Parathyroid adenoma (tissue), 2 donors: ENCODE data around the gene ANKS1A.

Source experiments
- H2AFZ ChIP-seq: fragments of 300-600 bp; sonication (generic); one replicate; pipeline ENCODE4 v1.7.0; 2017; ENCODE audit warnings: antibody characterized with exemption, mild to moderate bottlenecking
- H3K27ac ChIP-seq: fragments of 300-600 bp; sonication (generic); one replicate; pipeline ENCODE4 v1.7.0; 2017
- H3K27me3 ChIP-seq: fragments of 300-600 bp; sonication (generic); one replicate; pipeline ENCODE4 v1.7.0; 2017; ENCODE audit warnings: low read length; ENCODE audit not compliant: control insufficient read depth, insufficient read depth
- H3K36me3 ChIP-seq: fragments of 300-600 bp; sonication (generic); one replicate; pipeline ENCODE4 v1.7.0; 2017; ENCODE audit warnings: low read length; ENCODE audit not compliant: control insufficient read depth, insufficient read depth
- H3K4me1 ChIP-seq: fragments of 300-600 bp; sonication (generic); one replicate; pipeline ENCODE4 v1.7.0; 2017; ENCODE audit warnings: control low read depth
- H3K4me2 ChIP-seq: fragments of 300-600 bp; sonication (generic); one replicate; pipeline ENCODE4 v1.7.0; 2017; ENCODE audit warnings: low read length
- H3K4me3 ChIP-seq: fragments of 300-600 bp; sonication (generic); one replicate; pipeline ENCODE4 v1.7.0; 2017; ENCODE audit warnings: low read depth, low read length
- H3K79me2 ChIP-seq: fragments of 300-600 bp; sonication (generic); one replicate; pipeline ENCODE4 v1.7.0; 2017; ENCODE audit warnings: control low read depth
- H3K9ac ChIP-seq: fragments of 300-600 bp; sonication (generic); one replicate; pipeline ENCODE4 v1.7.0; 2017; ENCODE audit warnings: mild to moderate bottlenecking
- H3K9me3 ChIP-seq: fragments of 300-600 bp; sonication (generic); one replicate; pipeline ENCODE4 v1.7.0; 2017; ENCODE audit warnings: low read length; ENCODE audit not compliant: control insufficient read depth
- TF ChIP-seq, protein P1 (sequence below): fragments of 300-600 bp; sonication (generic); IDR thresholded peaks from one replicate; pipeline ENCODE4 v1.7.0; 2017; ENCODE audit warnings: antibody characterized with exemption, mild to moderate bottlenecking
- donor health status: primary hyperparathyroidism.

ANKS1A gene

DNA sequence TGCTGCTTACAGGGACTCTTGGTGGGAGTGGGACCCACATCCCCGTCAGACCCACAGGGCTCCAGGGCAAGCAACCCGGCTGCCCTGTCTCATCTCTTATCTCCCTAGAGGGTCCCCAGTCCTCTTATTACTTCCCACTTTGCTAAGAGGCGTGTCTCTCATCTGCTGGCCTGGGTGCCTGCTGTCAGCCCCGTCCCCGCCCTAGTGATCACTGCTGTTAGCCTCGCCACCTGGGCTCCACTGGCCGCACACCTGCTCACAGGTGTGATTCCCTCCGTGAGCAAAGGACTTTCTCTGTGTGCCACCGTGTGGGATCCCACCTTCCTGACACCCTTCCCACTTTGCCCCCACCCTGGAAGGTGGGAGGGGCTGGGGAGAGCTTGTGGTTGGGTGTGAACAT, 194.5 kb downstream of the ANKS1A start:
- no peak overlapping the region for H3K9ac ChIP-seq
- H2AFZ ChIP-seq = no peak overlapping the region
- no peak overlapping the region for H3K27ac ChIP-seq
- TF ChIP-seq, protein P1, sequence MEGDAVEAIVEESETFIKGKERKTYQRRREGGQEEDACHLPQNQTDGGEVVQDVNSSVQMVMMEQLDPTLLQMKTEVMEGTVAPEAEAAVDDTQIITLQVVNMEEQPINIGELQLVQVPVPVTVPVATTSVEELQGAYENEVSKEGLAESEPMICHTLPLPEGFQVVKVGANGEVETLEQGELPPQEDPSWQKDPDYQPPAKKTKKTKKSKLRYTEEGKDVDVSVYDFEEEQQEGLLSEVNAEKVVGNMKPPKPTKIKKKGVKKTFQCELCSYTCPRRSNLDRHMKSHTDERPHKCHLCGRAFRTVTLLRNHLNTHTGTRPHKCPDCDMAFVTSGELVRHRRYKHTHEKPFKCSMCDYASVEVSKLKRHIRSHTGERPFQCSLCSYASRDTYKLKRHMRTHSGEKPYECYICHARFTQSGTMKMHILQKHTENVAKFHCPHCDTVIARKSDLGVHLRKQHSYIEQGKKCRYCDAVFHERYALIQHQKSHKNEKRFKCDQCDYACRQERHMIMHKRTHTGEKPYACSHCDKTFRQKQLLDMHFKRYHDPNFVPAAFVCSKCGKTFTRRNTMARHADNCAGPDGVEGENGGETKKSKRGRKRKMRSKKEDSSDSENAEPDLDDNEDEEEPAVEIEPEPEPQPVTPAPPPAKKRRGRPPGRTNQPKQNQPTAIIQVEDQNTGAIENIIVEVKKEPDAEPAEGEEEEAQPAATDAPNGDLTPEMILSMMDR = no peak
- no peaks in the 10 kb centered on the region for H3K27me3 ChIP-seq
- H3K4me1 ChIP-seq = no peaks in the 10 kb centered on the region
- H3K79me2 ChIP-seq = no peaks in the 10 kb centered on the region
- H3K4me2 ChIP-seq = no peak overlapping the region
- H3K36me3 ChIP-seq = no peaks in the 10 kb centered on the region
- H3K4me3 ChIP-seq = no peak overlapping the region
- H3K9me3 ChIP-seq = no peaks in the 10 kb centered on the region

DNA sequence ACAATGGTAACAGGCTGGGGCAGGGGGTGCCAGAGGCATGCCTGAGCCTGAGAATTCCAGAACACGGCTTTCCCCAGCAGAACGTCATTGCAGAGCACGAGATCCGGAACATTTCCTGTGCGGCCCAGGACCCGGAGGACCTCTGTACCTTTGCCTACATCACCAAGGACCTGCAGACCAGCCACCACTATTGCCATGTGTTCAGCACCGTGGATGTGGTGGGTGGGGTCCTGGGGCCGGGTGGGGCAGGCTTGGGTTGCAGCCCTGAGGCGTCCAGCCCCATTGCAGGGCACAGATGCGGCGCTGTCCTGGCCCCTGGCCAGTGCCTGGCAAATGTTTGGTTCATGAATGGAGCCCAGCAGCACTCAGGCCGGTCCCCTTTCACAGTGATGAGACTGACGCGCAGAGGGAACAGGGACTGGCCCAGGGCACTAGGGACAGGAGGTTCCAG, 195.0 kb downstream of the ANKS1A start:
- Histone ChIP-seq H3K79me2 (no peaks in the 10 kb centered on the region), H3K9me3 (no peaks in the 10 kb centered on the region), H3K4me3 (no peak overlapping the region), H3K9ac (no peak overlapping the region), H3K27me3 (no peaks in the 10 kb centered on the region), H3K36me3 (no peaks in the 10 kb centered on the region), H3K27ac (no peak overlapping the region), H2AFZ (no peak overlapping the region), H3K4me2 (no peak overlapping the region), H3K4me1 (no peaks in the 10 kb centered on the region)
- TF ChIP-seq, protein P1 = no peak

DNA sequence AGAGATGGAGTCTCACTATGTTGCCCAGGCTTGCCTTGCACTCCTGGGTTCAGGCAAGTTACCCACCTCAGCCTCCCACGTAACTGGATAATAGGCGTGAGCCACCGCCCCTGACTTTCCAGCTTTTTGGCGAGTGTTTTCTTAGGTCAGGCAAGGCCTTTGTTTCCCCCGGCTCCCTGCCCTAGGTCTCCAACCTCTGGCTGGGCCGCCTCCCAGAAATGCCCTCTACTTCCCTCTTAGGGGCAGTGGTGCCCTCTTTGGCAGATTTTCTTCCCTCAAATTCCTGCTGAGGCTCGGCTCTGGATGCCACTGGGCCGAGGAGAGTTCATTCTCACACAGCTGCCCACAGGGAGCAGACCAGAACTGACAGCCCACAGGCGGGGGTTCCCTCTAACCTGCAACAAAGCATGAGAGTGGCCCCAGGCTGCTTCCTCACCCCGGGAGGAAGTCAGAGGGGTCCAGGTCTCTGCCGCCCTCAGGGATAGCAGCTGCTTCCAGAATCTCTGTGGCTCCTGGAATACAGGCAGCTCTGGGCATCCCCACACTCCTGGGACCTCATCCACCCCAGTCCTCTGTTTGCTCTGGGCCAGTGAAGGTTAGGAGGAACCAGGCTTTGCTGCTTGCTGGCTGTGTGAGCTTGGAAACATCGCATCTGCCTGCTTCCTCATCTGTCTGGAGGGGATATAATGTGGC, 195.6 kb downstream of the ANKS1A start:
- Histone ChIP-seq H2AFZ (no peak overlapping the region), H3K9ac (no peak overlapping the region), H3K79me2 (no peaks in the 10 kb centered on the region), H3K27ac (no peak overlapping the region), H3K27me3 (no peaks in the 10 kb centered on the region), H3K4me1 (no peaks in the 10 kb centered on the region), H3K9me3 (no peaks in the 10 kb centered on the region), H3K4me2 (no peak overlapping the region), H3K36me3 (no peaks in the 10 kb centered on the region), H3K4me3 (no peak overlapping the region)
- TF ChIP-seq, protein P1 = no peak

DNA sequence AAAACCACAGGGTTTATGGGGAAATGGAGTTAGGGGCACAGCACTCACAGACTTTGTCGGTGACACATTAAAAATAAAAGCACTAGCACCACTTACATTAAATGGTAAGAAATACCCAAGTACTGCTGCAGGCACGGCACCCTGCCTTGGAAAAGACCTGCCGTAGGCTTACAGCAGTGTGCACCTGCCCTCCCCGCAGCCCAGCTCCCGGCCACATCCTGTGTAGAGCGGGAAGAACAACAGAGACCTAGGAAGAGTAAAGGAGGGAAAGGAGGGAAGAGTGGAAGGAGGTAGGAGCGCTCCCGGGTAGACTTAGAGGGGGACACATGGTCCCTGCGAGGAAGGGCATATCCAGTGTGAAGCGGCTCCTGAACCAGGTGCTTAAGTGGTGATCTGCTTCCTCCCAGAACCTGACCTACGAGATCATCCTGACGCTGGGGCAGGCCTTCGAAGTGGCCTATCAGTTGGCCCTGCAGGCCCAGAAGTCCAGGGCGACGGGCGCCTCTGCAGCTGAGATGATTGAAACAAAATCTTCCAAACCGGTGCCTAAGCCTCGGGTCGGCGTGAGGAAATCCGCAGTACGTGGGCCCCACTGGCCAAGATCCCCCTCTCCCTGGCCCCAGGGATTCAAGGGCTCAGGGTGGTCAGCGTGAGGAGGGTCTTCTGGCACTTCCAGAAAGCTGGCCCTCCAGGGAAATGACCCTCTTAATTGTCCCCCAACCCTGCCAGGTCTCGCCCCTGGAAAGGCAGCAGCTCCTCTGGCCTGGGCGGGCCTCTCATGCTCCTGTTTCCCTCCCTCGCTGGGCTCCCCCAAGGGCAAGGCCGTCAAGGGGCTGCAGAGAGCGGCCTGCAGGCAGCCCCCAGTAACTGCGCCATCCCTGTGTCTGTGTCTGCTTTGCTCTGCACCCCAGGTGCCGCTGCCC, 196.6 kb downstream of the ANKS1A start:
- H3K36me3 ChIP-seq = no peaks in the 10 kb centered on the region
- H3K4me3 ChIP-seq = no peak overlapping the region
- no peaks in the 10 kb centered on the region for H3K4me1 ChIP-seq
- no peak overlapping the region for H3K27ac ChIP-seq
- no peaks in the 10 kb centered on the region for H3K9me3 ChIP-seq
- H2AFZ ChIP-seq = no peak overlapping the region
- no peak overlapping the region for H3K9ac ChIP-seq
- H3K27me3 ChIP-seq = no peaks in the 10 kb centered on the region
- no peaks in the 10 kb centered on the region for H3K79me2 ChIP-seq
- no peak overlapping the region for H3K4me2 ChIP-seq
- TF ChIP-seq, protein P1 = no peak
